ENCODE results near the gene LNPEP. TPM values are rescaled to one million over a fixed set of nuclear protein-coding genes. Genes with fewer than 3 reads are reported as not detected.

The LNPEP gene
- total and polyA plus RNA-seq, 2 experiments from 2014 or later: 7.3 to 20.1 TPM

- in situ Hi-C loops (cut with MboI): no loop called here
- TF ChIP-seq EZH2phosphoT487 (IDR thresholded peaks at IDR 0.05; ENCODE audit: insufficient read depth, low read depth) (no peak), EZH2 (IDR thresholded peaks at IDR 0.05; ENCODE audit: insufficient read depth, poor library complexity, severe bottlenecking) (no peak)
Measured at GRCh38 chr5:96967400-96967799, 31.5 kb downstream of the LNPEP start.

GRCh38 chr5:96968074-96968473 lies 32.2 kb downstream of the LNPEP start:
- no peaks in the 10 kb centered on the region for H3K9me2 ChIP-seq (ENCODE audit: insufficient read depth)
- no peak overlapping the region for H3K9ac ChIP-seq
- H3K27ac ChIP-seq: no peak overlapping the region
- peak overlapping the region; percentile 15 for H3K4me2 ChIP-seq (ENCODE audit: unreplicated experiment)
- no peaks in the 10 kb centered on the region for H3K36me3 ChIP-seq (ENCODE audit: low read depth)
- H2AFZ ChIP-seq: no peak overlapping the region
- H3F3A ChIP-seq (ENCODE audit: insufficient read depth): peaks cover 6% of the 10 kb centered on the region; the same call in 1 of the 2 replicates
- H3K9me3 ChIP-seq (ENCODE audit: low read depth): no peaks in the 10 kb centered on the region
- DNase-seq: peak; percentile 48
- peaks cover 27% of the 10 kb centered on the region for H3K4me1 ChIP-seq (ENCODE audit: insufficient read depth)
- H4K20me1 ChIP-seq (ENCODE audit: insufficient read depth): no peaks in the 10 kb centered on the region; the same call in 1 of the 2 replicates
- H3K4me3 ChIP-seq: no peak overlapping the region
- WGBS, 2 experiments (ENCODE audit: low coverage in 1 of 2, low lambda C conversion rate in 2 of 2, missing lambda C conversion rate in 2 of 2): 25 to 30% methylated on average over 1 of the region's 1 CpG
- in situ Hi-C loops (cut with MboI): no loop called here
- TF ChIP-seq EZH2phosphoT487 (IDR thresholded peaks at IDR 0.05; ENCODE audit: insufficient read depth, low read depth) (no peak), EZH2 (IDR thresholded peaks at IDR 0.05; ENCODE audit: insufficient read depth, poor library complexity, severe bottlenecking) (no peak)
- peaks cover 90% of the 10 kb centered on the region for H3K79me2 ChIP-seq (ENCODE audit: insufficient read depth)
- no peaks in the 10 kb centered on the region for H3K27me3 ChIP-seq (replicated peaks; ENCODE audit: insufficient read depth)

More at GRCh38 chr5:96967400-96967799, 31.5 kb downstream of the LNPEP start:
- no peak overlapping the region for H3K9ac ChIP-seq
- H2AFZ ChIP-seq: no peak overlapping the region
- no peaks in the 10 kb centered on the region for H3K9me2 ChIP-seq (ENCODE audit: insufficient read depth)
- no peaks in the 10 kb centered on the region; the same call in 1 of the 2 replicates for H4K20me1 ChIP-seq (ENCODE audit: insufficient read depth)
- no peaks in the 10 kb centered on the region for H3K27me3 ChIP-seq (replicated peaks; ENCODE audit: insufficient read depth)
- H3K79me2 ChIP-seq (ENCODE audit: insufficient read depth): peaks cover 84% of the 10 kb centered on the region
- DNase-seq: no peak
- no peak overlapping the region for H3K27ac ChIP-seq
- no peak overlapping the region for H3K4me3 ChIP-seq
- no peak overlapping the region for H3K4me2 ChIP-seq (ENCODE audit: unreplicated experiment)
- H3K4me1 ChIP-seq (ENCODE audit: insufficient read depth): peaks cover 34% of the 10 kb centered on the region
- no peaks in the 10 kb centered on the region for H3K9me3 ChIP-seq (ENCODE audit: low read depth)
- WGBS, 2 experiments (ENCODE audit: low coverage in 1 of 2, low lambda C conversion rate in 2 of 2, missing lambda C conversion rate in 2 of 2): 87 to 95% methylated on average over 1 of the region's 1 CpG
- H3K36me3 ChIP-seq (ENCODE audit: low read depth): no peaks in the 10 kb centered on the region
- H3F3A ChIP-seq (ENCODE audit: insufficient read depth): peaks cover 13% of the 10 kb centered on the region; the same call in 1 of the 2 replicates

GRCh38 chr5:96968614-96969013 lies 32.7 kb downstream of the LNPEP start:
- H3K4me1 ChIP-seq (ENCODE audit: insufficient read depth): peaks cover 24% of the 10 kb centered on the region
- H4K20me1 ChIP-seq (ENCODE audit: insufficient read depth): no peaks in the 10 kb centered on the region; the same call in 1 of the 2 replicates
- H3K36me3 ChIP-seq (ENCODE audit: low read depth): no peaks in the 10 kb centered on the region
- H3K27ac ChIP-seq: no peak overlapping the region
- H3K9me2 ChIP-seq (ENCODE audit: insufficient read depth): no peaks in the 10 kb centered on the region
- no peak for DNase-seq
- no peak overlapping the region for H3K4me2 ChIP-seq (ENCODE audit: unreplicated experiment)
- in situ Hi-C loops (cut with MboI): no loop called here
- H3K79me2 ChIP-seq (ENCODE audit: insufficient read depth): peaks cover 95% of the 10 kb centered on the region
- H3K4me3 ChIP-seq: no peak overlapping the region
- WGBS, 2 experiments (ENCODE audit: low coverage in 1 of 2, low lambda C conversion rate in 2 of 2, missing lambda C conversion rate in 2 of 2): 75 to 79% methylated on average over 2 of the region's 2 CpGs
- 0 out of 2 replicates have a peak, but pooled peaks cover 4% of the 10 kb centered on the region for H3F3A ChIP-seq (ENCODE audit: insufficient read depth)
- no peak overlapping the region for H3K9ac ChIP-seq
- no peak overlapping the region for H2AFZ ChIP-seq
- TF ChIP-seq EZH2phosphoT487 (IDR thresholded peaks at IDR 0.05; ENCODE audit: insufficient read depth, low read depth) (no peak), EZH2 (IDR thresholded peaks at IDR 0.05; ENCODE audit: insufficient read depth, poor library complexity, severe bottlenecking) (no peak)
- H3K27me3 ChIP-seq (replicated peaks; ENCODE audit: insufficient read depth): no peaks in the 10 kb centered on the region
- H3K9me3 ChIP-seq (ENCODE audit: low read depth): no peaks in the 10 kb centered on the region

- peaks cover 95% of the 10 kb centered on the region for H3K79me2 ChIP-seq (ENCODE audit: insufficient read depth)
- H3K9ac ChIP-seq: no peak overlapping the region
- peaks cover 20% of the 10 kb centered on the region for H3K4me1 ChIP-seq (ENCODE audit: insufficient read depth)
- peak; percentile 15 for DNase-seq
- no peaks in the 10 kb centered on the region for H3K27me3 ChIP-seq (replicated peaks; ENCODE audit: insufficient read depth)
- H3K36me3 ChIP-seq (ENCODE audit: low read depth): no peaks in the 10 kb centered on the region
- no peaks in the 10 kb centered on the region for H3F3A ChIP-seq (ENCODE audit: insufficient read depth)
- H3K4me3 ChIP-seq: no peak overlapping the region
- no peaks in the 10 kb centered on the region for H3K9me2 ChIP-seq (ENCODE audit: insufficient read depth)
- TF ChIP-seq EZH2 (IDR thresholded peaks at IDR 0.05; ENCODE audit: insufficient read depth, poor library complexity, severe bottlenecking) (no peak), EZH2phosphoT487 (IDR thresholded peaks at IDR 0.05; ENCODE audit: insufficient read depth, low read depth) (no peak)
- no peaks in the 10 kb centered on the region; the same call in 1 of the 2 replicates for H4K20me1 ChIP-seq (ENCODE audit: insufficient read depth)
- no peak overlapping the region for H2AFZ ChIP-seq
- WGBS, 2 experiments (ENCODE audit: low coverage in 1 of 2, low lambda C conversion rate in 2 of 2, missing lambda C conversion rate in 2 of 2): 41 to 45% methylated on average over 2 of the region's 2 CpGs
- in situ Hi-C loops (cut with MboI): no loop called here
- no peak overlapping the region for H3K27ac ChIP-seq
- H3K9me3 ChIP-seq (ENCODE audit: low read depth): no peaks in the 10 kb centered on the region
- no peak overlapping the region for H3K4me2 ChIP-seq (ENCODE audit: unreplicated experiment)
Measured at GRCh38 chr5:96969366-96969765, 33.5 kb downstream of the LNPEP start.

Data from GM23248 (cell line).